ENCODE measurements around the gene TMEM144.
A peak's percentile ranks its signal among the peaks of the same experiment; 100 is the strongest.

TMEM144 gene

DNA sequence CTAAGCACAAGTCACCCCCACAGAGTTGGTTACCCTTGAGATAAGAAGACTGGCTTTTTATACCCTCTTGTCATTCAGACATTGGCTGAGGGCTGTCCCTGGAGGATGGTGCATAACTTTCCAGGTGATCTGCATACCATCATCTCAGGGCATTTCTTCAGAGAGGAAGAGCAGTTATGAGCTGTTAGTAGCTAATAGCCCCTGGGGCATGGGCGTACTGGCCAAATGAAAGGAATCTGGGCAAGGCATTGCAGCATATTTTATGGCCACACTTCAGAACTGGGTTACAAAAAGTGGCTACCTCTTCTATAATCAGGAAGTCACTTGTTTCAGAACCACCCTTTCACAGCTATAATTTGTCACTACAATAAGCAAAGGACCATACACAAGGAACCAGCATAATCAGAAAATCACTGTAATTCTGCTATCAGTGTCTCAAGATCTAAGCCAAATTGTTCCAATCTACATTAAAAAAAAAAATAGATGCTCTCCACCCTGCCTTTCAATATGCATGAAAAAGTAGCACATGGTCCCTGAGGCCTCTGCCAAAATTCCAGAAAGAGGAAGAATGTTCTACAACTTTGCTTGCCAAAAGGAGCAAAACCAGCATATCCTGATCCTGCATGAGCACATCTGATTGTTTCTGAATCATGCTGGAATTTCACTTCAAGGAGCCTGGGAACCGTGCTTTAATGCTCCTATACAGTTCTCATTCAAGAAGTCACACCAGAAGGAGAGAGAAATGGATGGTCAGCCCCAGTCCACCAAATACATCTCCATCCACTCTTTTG, 92.0 kb downstream of the TMEM144 start:
- DNase-seq: peak; percentile 58

DNA sequence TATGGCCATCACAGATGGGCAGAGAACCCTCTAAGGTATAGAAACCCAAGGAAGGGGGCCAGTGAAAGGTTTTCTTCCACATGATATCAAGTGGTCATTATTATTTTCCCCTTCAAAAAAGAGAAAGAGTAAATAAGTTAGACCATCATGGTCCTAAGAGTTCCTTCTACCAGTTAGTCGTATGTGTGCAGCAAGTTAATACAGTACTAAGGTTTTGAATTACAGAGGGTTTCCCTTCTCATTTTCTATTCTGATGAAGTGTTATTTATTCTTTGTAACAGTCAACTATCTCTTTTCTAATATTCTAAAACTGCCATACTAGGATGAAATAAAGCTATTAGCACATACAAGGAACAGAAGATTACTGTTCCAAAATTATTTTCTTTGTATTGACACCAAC, 94.4 kb downstream of the TMEM144 start:
- DNase-seq: no peak
